HepG2 (cell line): ENCODE results near the gene MPV17L. TPM values are rescaled to one million over a fixed set of nuclear protein-coding genes. Genes with fewer than 3 reads are reported as not detected.

Experiments
- ARID3A ChIP-seq: IDR thresholded peaks from 2 replicates; pipeline ENCODE4 v1.6.1; 2012; ENCODE audit warnings: low read depth, low read length, improper control_type of control experiment
- ATF3 ChIP-seq: sonication (generic); formaldehyde crosslinking; IDR thresholded peaks from 2 replicates; pipeline ENCODE4 v1.4.0; 2020; ENCODE audit warnings: missing genetic modification reagents
- CBFB ChIP-seq: sonication (generic); formaldehyde crosslinking; IDR thresholded peaks from 2 replicates; pipeline ENCODE4 v1.4.0; 2020; ENCODE audit warnings: missing genetic modification reagents
- KLF16 ChIP-seq, 2 experiments: sonication (generic) in 1 of 2; formaldehyde crosslinking in 1 of 2; IDR thresholded peaks; 2 replicates each; pipeline versions ENCODE4 v1.6.1 to v1.8.0; 2016 to 2023; ENCODE audit warnings: missing genetic modification reagents in 2 of 2, missing compliant biosample characterization in 1 of 2
- MIXL1 ChIP-seq: IDR thresholded peaks from 2 replicates; pipeline ENCODE4 v1.6.1; 2016
- MXI1 ChIP-seq: IDR thresholded peaks from 3 replicates; pipeline ENCODE4 v1.6.1; 2012; ENCODE audit warnings: low read depth, low read length, inconsistent platforms, borderline replicate concordance
- NFATC3 ChIP-seq: sonication (generic); formaldehyde crosslinking; IDR thresholded peaks from 2 replicates; pipeline ENCODE4 v1.5.1; 2020; ENCODE audit warnings: mild to moderate bottlenecking, missing genetic modification reagents
- PATZ1 ChIP-seq: sonication (generic); formaldehyde crosslinking; IDR thresholded peaks from 2 replicates; pipeline ENCODE4 v1.4.0; 2020; ENCODE audit warnings: missing genetic modification reagents
- RFX5 ChIP-seq: IDR thresholded peaks from 2 replicates; pipeline ENCODE4 v1.6.1; 2011; ENCODE audit warnings: low read depth, low read length, improper control_type of control experiment
- SAP130 ChIP-seq: IDR thresholded peaks from 2 replicates; pipeline ENCODE4 v1.6.1; 2016; ENCODE audit warnings: low read depth
- STAG1 ChIP-seq: sonication (generic); formaldehyde crosslinking; IDR thresholded peaks from 2 replicates; pipeline ENCODE4 v1.4.0; 2020; ENCODE audit warnings: missing genetic modification reagents
- TIGD3 ChIP-seq: sonication (generic); formaldehyde crosslinking; IDR thresholded peaks from 2 replicates; pipeline ENCODE4 v1.5.1; 2020; ENCODE audit warnings: mild to moderate bottlenecking, missing genetic modification reagents, borderline replicate concordance
- TOPORS ChIP-seq: sonication (generic); formaldehyde crosslinking; IDR thresholded peaks from 2 replicates; pipeline ENCODE4 v1.8.0; 2023; ENCODE audit warnings: mild to moderate bottlenecking, missing genetic modification reagents
- XRCC5 ChIP-seq: fragments of 200-400 bp; formaldehyde crosslinking; optimal IDR thresholded peaks from 2 replicates; pipeline ENCODE3; 2017; ENCODE audit warnings: mild to moderate bottlenecking, low read length
- YEATS4 ChIP-seq: sonication (generic); formaldehyde crosslinking; IDR thresholded peaks from 2 replicates; pipeline ENCODE4 v1.4.0; 2020; ENCODE audit warnings: missing genetic modification reagents, borderline replicate concordance
- ZMAT3 ChIP-seq: sonication (generic); formaldehyde crosslinking; conservative IDR thresholded peaks from 2 replicates; pipeline ENCODE4 v1.7.0; 2021; ENCODE audit warnings: missing genetic modification reagents
- ZNF562 ChIP-seq: sonication (generic); formaldehyde crosslinking; IDR thresholded peaks from 2 replicates; pipeline ENCODE4 v1.8.0; 2022; ENCODE audit warnings: missing genetic modification reagents, borderline replicate concordance
- ZSCAN21 ChIP-seq: sonication (generic); formaldehyde crosslinking; IDR thresholded peaks from 2 replicates; pipeline ENCODE4 v1.8.0; 2022; ENCODE audit warnings: mild to moderate bottlenecking, missing genetic modification reagents, moderate library complexity, borderline replicate concordance
- polyA plus RNA-seq, 8 experiments: library from polyadenylated mRNA; depleted of rRNA in 3 of 8; stranded (reverse) in 7 of 8; unstranded in 1 of 8; fragments of >200 nt; fragmentation: Illumina TruSeq in 4 of 8; extraction: Trizol in 4 of 8; gene quantifications; 2 replicates each; pipeline versions ENCODE4 v1.2.1 to v1.2.3, GENCODE V29; 2011 to 2016; ENCODE audit warnings: low read depth in 4 of 8, missing spikeins in 1 of 8, mixed read lengths in 1 of 8; ENCODE audit not compliant: insufficient read depth in 1 of 8
- total RNA-seq, 5 experiments: library from RNA; depleted of rRNA; stranded (reverse); fragments of >200 nt; fragmentation: Illumina TruSeq; extraction: Trizol; gene quantifications; 2 replicates each; pipeline ENCODE4 v1.2.3, GENCODE V29; 2016; ENCODE audit warnings: low read depth in 1 of 5
- TF ChIP-seq, protein P1 (sequence below): sonication (generic); formaldehyde crosslinking; IDR thresholded peaks from 2 replicates; pipeline ENCODE4 v1.4.0; 2020; ENCODE audit warnings: missing genetic modification reagents
- TF ChIP-seq, protein P2 (sequence below): sonication (generic); formaldehyde crosslinking; IDR thresholded peaks from 2 replicates; pipeline ENCODE4 v1.4.0; 2020; ENCODE audit warnings: missing genetic modification reagents, borderline replicate concordance

Gene MPV17L
- total and polyA plus RNA-seq, 2 of the 13 experiments (the other 11 are each of a cell fraction or from before 2014, with no cell fraction given): 34.7 to 63.8 TPM

GRCh38 chr16:15427648-15428239 lies 32.2 kb downstream of the MPV17L start (continued):
- TF ChIP-seq KLF16 (CRISPR knock-in tag; IDR thresholded peaks at IDR 0.05) (0 out of 4 replicates have a peak, but pooled peaks of 1 of the 2 experiments have one; percentile 25), SAP130 (0 out of 2 replicates have a peak, but pooled peaks have one; percentile 39), STAG1 (CRISPR knock-in tag) (peak; percentile 84), NFATC3 (CRISPR knock-in tag) (no peak), PATZ1 (CRISPR knock-in tag) (peak; percentile 11; the same call in 1 of the 2 replicates), ATF3 (CRISPR knock-in tag) (no peak), RFX5 (no peak), MXI1 (0 out of 3 replicates have a peak, but pooled peaks have one; percentile 60), ARID3A (0 out of 2 replicates have a peak, but pooled peaks have one; percentile 39), MIXL1 (0 out of 2 replicates have a peak, but pooled peaks have one; percentile 36), CBFB (CRISPR knock-in tag) (no peak), XRCC5 (peak; percentile 57), ZMAT3 (0 out of 2 replicates have a peak, but pooled peaks have one; percentile 33), ZNF562 (CRISPR knock-in tag) (no peak), TIGD3 (CRISPR knock-in tag) (no peak), ZSCAN21 (CRISPR knock-in tag) (no peak), TOPORS (CRISPR knock-in tag) (no peak), YEATS4 (CRISPR knock-in tag) (no peak)
- TF ChIP-seq, protein P1, sequence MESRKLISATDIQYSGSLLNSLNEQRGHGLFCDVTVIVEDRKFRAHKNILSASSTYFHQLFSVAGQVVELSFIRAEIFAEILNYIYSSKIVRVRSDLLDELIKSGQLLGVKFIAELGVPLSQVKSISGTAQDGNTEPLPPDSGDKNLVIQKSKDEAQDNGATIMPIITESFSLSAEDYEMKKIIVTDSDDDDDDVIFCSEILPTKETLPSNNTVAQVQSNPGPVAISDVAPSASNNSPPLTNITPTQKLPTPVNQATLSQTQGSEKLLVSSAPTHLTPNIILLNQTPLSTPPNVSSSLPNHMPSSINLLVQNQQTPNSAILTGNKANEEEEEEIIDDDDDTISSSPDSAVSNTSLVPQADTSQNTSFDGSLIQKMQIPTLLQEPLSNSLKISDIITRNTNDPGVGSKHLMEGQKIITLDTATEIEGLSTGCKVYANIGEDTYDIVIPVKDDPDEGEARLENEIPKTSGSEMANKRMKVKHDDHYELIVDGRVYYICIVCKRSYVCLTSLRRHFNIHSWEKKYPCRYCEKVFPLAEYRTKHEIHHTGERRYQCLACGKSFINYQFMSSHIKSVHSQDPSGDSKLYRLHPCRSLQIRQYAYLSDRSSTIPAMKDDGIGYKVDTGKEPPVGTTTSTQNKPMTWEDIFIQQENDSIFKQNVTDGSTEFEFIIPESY (CRISPR knock-in tag): no peak
- TF ChIP-seq, protein P2, sequence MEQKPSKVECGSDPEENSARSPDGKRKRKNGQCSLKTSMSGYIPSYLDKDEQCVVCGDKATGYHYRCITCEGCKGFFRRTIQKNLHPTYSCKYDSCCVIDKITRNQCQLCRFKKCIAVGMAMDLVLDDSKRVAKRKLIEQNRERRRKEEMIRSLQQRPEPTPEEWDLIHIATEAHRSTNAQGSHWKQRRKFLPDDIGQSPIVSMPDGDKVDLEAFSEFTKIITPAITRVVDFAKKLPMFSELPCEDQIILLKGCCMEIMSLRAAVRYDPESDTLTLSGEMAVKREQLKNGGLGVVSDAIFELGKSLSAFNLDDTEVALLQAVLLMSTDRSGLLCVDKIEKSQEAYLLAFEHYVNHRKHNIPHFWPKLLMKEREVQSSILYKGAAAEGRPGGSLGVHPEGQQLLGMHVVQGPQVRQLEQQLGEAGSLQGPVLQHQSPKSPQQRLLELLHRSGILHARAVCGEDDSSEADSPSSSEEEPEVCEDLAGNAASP (CRISPR knock-in tag): peak; percentile 46; the same call in 1 of the 2 replicates
